ENCODE data around the gene CRMP1. TPM values are rescaled to one million over a fixed set of nuclear protein-coding genes. Genes with fewer than 3 reads are reported as not detected.

CRMP1 gene
- total and polyA plus RNA-seq, 2 donors (not counting 3 experiments of a cell fraction or from before 2014, with no cell fraction given): 0.06 TPM; not detected in 1

- peaks cover 2 to 6% of the 10 kb centered on the region in 2 experiments for H3K36me3 ChIP-seq (ENCODE audit: control insufficient read depth in 2 of 2, extremely low read depth in 1 of 2, insufficient read depth in 2 of 2, low read length in 2 of 2)
- ChIA-PET CTCF (interaction anchor here (1.0 to 2.7 kb wide), 3 partner anchors 11 to 774 kb away, joined by 3 to 25 read pairs (median 8); partner anchors contain the start of gene STK32B), POLR2A (no interaction called here)
- no peak overlapping the region for H3K27ac ChIP-seq (ENCODE audit: insufficient read depth, low read depth, low read length)
- no peaks in the 10 kb centered on the region for H3K9me1 ChIP-seq (replicated peaks; ENCODE audit: control insufficient read depth, extremely low read depth, insufficient read depth, low read length)
- no peak overlapping the region for H2AFZ ChIP-seq (ENCODE audit: low read depth, low read length)
- dilution Hi-C loops (cut with MboI; ENCODE audit: extremely low pct_ligation_motif_present, low sequenced_read_pairs) (no loop called here), intact Hi-C loops (cut with micrococcal nuclease) (loop anchor here (1.0 to 2.0 kb wide), 2 partner anchors 156 to 774 kb away; no protein-coding TSS in a partner anchor)
- no peaks in the 10 kb centered on the region for H3K27me3 ChIP-seq (ENCODE audit: control insufficient read depth in 2 of 2, insufficient read depth in 2 of 2, low read length in 2 of 2)
- no peaks in the 10 kb centered on the region for H3K79me2 ChIP-seq (ENCODE audit: control insufficient read depth, insufficient read depth, low read length)
- H3K9me3 ChIP-seq (replicated peaks; ENCODE audit: control insufficient read depth, insufficient read depth, low read length): no peaks in the 10 kb centered on the region
- DNase-seq (ENCODE audit: low read depth, low spot score) (peak; percentile 58), FAIRE-seq (peak; percentile 93)
- no TSS peak for BruUV-seq (replicated peaks)
- no peaks in the 10 kb centered on the region for H4K20me1 ChIP-seq (replicated peaks; ENCODE audit: control insufficient read depth, extremely low read depth, insufficient read depth, low read length)
- H3K4me3 ChIP-seq (replicated peaks in 1 of 3; ENCODE audit: insufficient read depth in 1 of 3, low read depth in 1 of 3, low read length in 3 of 3): no peak overlapping the region
- TF ChIP-seq POLR2A (IDR thresholded peaks at IDR 0.05; ENCODE audit: low read depth, low read length): peak; percentile 9
- TF ChIP-seq MAX (IDR thresholded peaks at IDR 0.05; ENCODE audit: insufficient read depth, insufficient read length): no peak
- TF ChIP-seq CTCF (IDR thresholded peaks at IDR 0.05; ENCODE audit: extremely low read depth in 1 of 2, insufficient read depth in 1 of 2, low read depth in 1 of 2, low read length in 2 of 2): peak; percentile 58 to 70
- peaks cover 23% of the 10 kb centered on the region for H3K4me1 ChIP-seq (ENCODE audit: control insufficient read depth, extremely low read depth, insufficient read depth, low read length)
- peak overlapping the region; percentile 14 for H3K4me2 ChIP-seq (ENCODE audit: insufficient read depth, low read length)
- no peak overlapping the region for H3K9ac ChIP-seq (replicated peaks; ENCODE audit: extremely low read depth, insufficient read depth, low read length)
Observed at GRCh38 chr4:5824635-5825034, 68.3 kb downstream of the CRMP1 start.

- Histone ChIP-seq H3K9me3 (replicated peaks; ENCODE audit: control insufficient read depth, insufficient read depth, low read length) (no peaks in the 10 kb centered on the region), H3K9me1 (replicated peaks; ENCODE audit: control insufficient read depth, extremely low read depth, insufficient read depth, low read length) (no peaks in the 10 kb centered on the region), H3K79me2 (ENCODE audit: control insufficient read depth, insufficient read depth, low read length) (no peaks in the 10 kb centered on the region), H3K9ac (replicated peaks; ENCODE audit: extremely low read depth, insufficient read depth, low read length) (no peak overlapping the region), H3K27me3 (ENCODE audit: control insufficient read depth in 2 of 2, insufficient read depth in 2 of 2, low read length in 2 of 2) (no peaks in the 10 kb centered on the region), H3K4me3 (replicated peaks in 1 of 3; ENCODE audit: insufficient read depth in 1 of 3, low read depth in 1 of 3, low read length in 3 of 3) (no peak overlapping the region), H3K4me1 (ENCODE audit: control insufficient read depth, extremely low read depth, insufficient read depth, low read length) (peaks cover 23% of the 10 kb centered on the region), H2AFZ (ENCODE audit: low read depth, low read length) (no peak overlapping the region), H3K27ac (ENCODE audit: insufficient read depth, low read depth, low read length) (no peak overlapping the region), H4K20me1 (replicated peaks; ENCODE audit: control insufficient read depth, extremely low read depth, insufficient read depth, low read length) (no peaks in the 10 kb centered on the region), H3K36me3 (ENCODE audit: control insufficient read depth in 2 of 2, extremely low read depth in 1 of 2, insufficient read depth in 2 of 2, low read length in 2 of 2) (peaks cover 2 to 6% of the 10 kb centered on the region in 2 experiments), H3K4me2 (ENCODE audit: insufficient read depth, low read length) (peak overlapping the region; percentile 14)
- dilution Hi-C loops (cut with MboI; ENCODE audit: extremely low pct_ligation_motif_present, low sequenced_read_pairs) (no loop called here), intact Hi-C loops (cut with micrococcal nuclease) (loop anchor here (1.0 to 2.0 kb wide), 2 partner anchors 157 to 774 kb away; no protein-coding TSS in a partner anchor)
- FAIRE-seq: no peak
- ChIA-PET CTCF (interaction anchor here (0.7 to 2.7 kb wide), 6 partner anchors 11 to 773 kb away, joined by 3 to 25 read pairs (median 6); partner anchors contain the start of gene STK32B), POLR2A (no interaction called here)
- peak; percentile 43 for DNase-seq (ENCODE audit: low read depth, low spot score)
- TF ChIP-seq POLR2AphosphoS5 (IDR thresholded peaks at IDR 0.05; ENCODE audit: insufficient read depth, low read depth, low read length): peak; percentile 28
- TF ChIP-seq CTCF (IDR thresholded peaks at IDR 0.05; ENCODE audit: extremely low read depth in 1 of 2, insufficient read depth in 1 of 2, low read depth in 1 of 2, low read length in 2 of 2): no peak
- no peak for TF ChIP-seq MYC (IDR thresholded peaks at IDR 0.05; ENCODE audit: low read depth, low read length)
- TF ChIP-seq EZH2 (IDR thresholded peaks at IDR 0.05; ENCODE audit: borderline replicate concordance, low read depth, low read length, severe bottlenecking): no peak
- TF ChIP-seq FOS (IDR thresholded peaks at IDR 0.05; ENCODE audit: borderline replicate concordance, insufficient read depth, low read length): peak; percentile 67
- peak; percentile 21 for TF ChIP-seq POLR2A (IDR thresholded peaks at IDR 0.05; ENCODE audit: low read depth, low read length)
- TF ChIP-seq GATA2 (IDR thresholded peaks at IDR 0.05; ENCODE audit: insufficient read depth, insufficient read length, low read depth, low read length): peak; percentile 79
- TF ChIP-seq MAX (IDR thresholded peaks at IDR 0.05; ENCODE audit: insufficient read depth, insufficient read length): no peak
- TF ChIP-seq JUN (IDR thresholded peaks at IDR 0.05; ENCODE audit: borderline replicate concordance, insufficient read depth, insufficient read length, low read depth): no peak
- BruUV-seq (replicated peaks): no TSS peak
Observed at GRCh38 chr4:5824227-5824626, 68.7 kb downstream of the CRMP1 start.
